Right lobe of liver (tissue), 6 donors: ENCODE measurements around the gene MESP2. TPM values are rescaled to one million over a fixed set of nuclear protein-coding genes. Genes with fewer than 3 reads are reported as not detected.

Experiments
- ATAC-seq, 4 donors: fragments of 200-7000 bp; cut with Tn5 transposase; one replicate each; pipeline ENCODE4 v1.9.1; 2020; ENCODE audit warnings: mild to moderate bottlenecking in 4 of 4, moderate library complexity in 4 of 4
- DNase-seq, 3 donors: peaks; one replicate each; pipeline ENCODE4 v3.0.0-alpha.2; 2020
- H3K27ac ChIP-seq, 3 donors: fragments of 200-600 bp; one replicate each; pipeline ENCODE4 v1.8.0; 2022
- H3K27me3 ChIP-seq, 2 donors: fragments of 200-600 bp; one replicate each; pipeline ENCODE4 v1.8.0; 2022
- H3K36me3 ChIP-seq, 4 donors: fragments of 200-600 bp; sonication (generic) in 1 of 4; one replicate each; pipeline versions ENCODE4 v1.5.1 to v1.8.0; 2017 to 2022; ENCODE audit warnings: control low read depth in 1 of 4
- H3K4me1 ChIP-seq, 4 donors: fragments of 200-600 bp; sonication (generic) in 1 of 4; one replicate each; pipeline versions ENCODE4 v1.5.1 to v1.8.0; 2017 to 2022; ENCODE audit warnings: control low read depth in 1 of 4
- H3K4me3 ChIP-seq, 3 donors: fragments of 200-600 bp; one replicate each; pipeline ENCODE4 v1.8.0; 2022
- H3K9me3 ChIP-seq, 4 donors: fragments of 200-600 bp; sonication (generic) in 1 of 4; one replicate each; pipeline versions ENCODE4 v1.5.1 to v1.8.0; 2017 to 2022; ENCODE audit warnings: control low read depth in 1 of 4
- POLR2A ChIP-seq: fragments of 450-650 bp; IDR thresholded peaks from one replicate; pipeline ENCODE4 v1.6.1; 2017; ENCODE audit warnings: antibody characterized with exemption, mild to moderate bottlenecking
- WGBS: methylation state at CpG from one replicate; pipeline ENCODE4 v1.1.6; 2018; ENCODE audit warnings: low coverage, low lambda C conversion rate; ENCODE audit not compliant: insufficient coverage; ENCODE audit errors: missing lambda C conversion rate; 5-methylcytosine and 5-hydroxymethylcytosine counted together
- intact Hi-C, 2 donors: fragments of 100-400 bp; cut with DNase I; formaldehyde crosslinking; loops; one replicate each; pipeline versions ENCODE4 v1.11.2 to v1.14.1; 2022
- total RNA-seq, 6 experiments: library from RNA; depleted of rRNA in 2 of 6; stranded (reverse); fragments of >200 nt in 2 of 6; fragmentation: NEBNext Ultra II Directional in 3 of 6; extraction: Animal tissue kit (Norgen Biotek cat#: 25700) in 3 of 6; gene quantifications; one replicate each; pipeline versions ENCODE4 v1.1.0 to v1.2.4, GENCODE V29; 2016 to 2023
- TF ChIP-seq, protein P1 (sequence below), 4 donors: fragments of 200-600 bp in 3 of 4; fragments of 450-650 bp in 1 of 4; IDR thresholded peaks; one replicate each; pipeline versions ENCODE4 v1.5.1 to v1.8.0; 2016 to 2022; ENCODE audit warnings: antibody characterized with exemption in 4 of 4, mild to moderate bottlenecking in 2 of 4
- donor health status: DM: no; HTN: yes; CAD: no.
- donor health status: DM: no; HTN: no; CAD: no.
- donor health status: DM: no; HTN: no; CAD: no.
- donor health status: DM: no; HTN: yes; CAD: no.
- donor health status: DM: no; HTN: yes; CAD: no.

Gene MESP2
- total RNA-seq, 6 experiments from 2014 or later, result 0.12 TPM; not detected in 5

GRCh38 chr15:89818287-89818686 is 42.2 kb downstream of the MESP2 start:
- H3K27me3 ChIP-seq, result no peaks in the 10 kb centered on the region

GRCh38 chr15:89820666-89821611 is 44.8 kb downstream of the MESP2 start:
- DNase-seq (no peak), ATAC-seq (peak; percentile 34 to 63 (median 44))
- Histone ChIP-seq H3K4me3 (no peak overlapping the region), H3K27me3 (no peaks in the 10 kb centered on the region), H3K36me3 (no peaks in the 10 kb centered on the region), H3K4me1 (no peaks in the 10 kb centered on the region), H3K9me3 (no peaks in the 10 kb centered on the region), H3K27ac (no peak overlapping the region)
- 54% methylated on average over 12 of the region's 12 CpGs for WGBS
- intact Hi-C loops, result no loop called here
- TF ChIP-seq POLR2A, result no peak
- TF ChIP-seq, protein P1, sequence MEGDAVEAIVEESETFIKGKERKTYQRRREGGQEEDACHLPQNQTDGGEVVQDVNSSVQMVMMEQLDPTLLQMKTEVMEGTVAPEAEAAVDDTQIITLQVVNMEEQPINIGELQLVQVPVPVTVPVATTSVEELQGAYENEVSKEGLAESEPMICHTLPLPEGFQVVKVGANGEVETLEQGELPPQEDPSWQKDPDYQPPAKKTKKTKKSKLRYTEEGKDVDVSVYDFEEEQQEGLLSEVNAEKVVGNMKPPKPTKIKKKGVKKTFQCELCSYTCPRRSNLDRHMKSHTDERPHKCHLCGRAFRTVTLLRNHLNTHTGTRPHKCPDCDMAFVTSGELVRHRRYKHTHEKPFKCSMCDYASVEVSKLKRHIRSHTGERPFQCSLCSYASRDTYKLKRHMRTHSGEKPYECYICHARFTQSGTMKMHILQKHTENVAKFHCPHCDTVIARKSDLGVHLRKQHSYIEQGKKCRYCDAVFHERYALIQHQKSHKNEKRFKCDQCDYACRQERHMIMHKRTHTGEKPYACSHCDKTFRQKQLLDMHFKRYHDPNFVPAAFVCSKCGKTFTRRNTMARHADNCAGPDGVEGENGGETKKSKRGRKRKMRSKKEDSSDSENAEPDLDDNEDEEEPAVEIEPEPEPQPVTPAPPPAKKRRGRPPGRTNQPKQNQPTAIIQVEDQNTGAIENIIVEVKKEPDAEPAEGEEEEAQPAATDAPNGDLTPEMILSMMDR (IDR thresholded peaks at IDR 0.05), result no peak

More at GRCh38 chr15:89818287-89818686, 42.2 kb downstream of the MESP2 start:
- peaks cover 0 to 6% (median 1%) of the 10 kb centered on the region in 4 donors for H3K4me1 ChIP-seq
- H3K36me3 ChIP-seq, result no peaks in the 10 kb centered on the region
- DNase-seq (no peak), ATAC-seq (no peak)
- 55% methylated on average over 10 of the region's 10 CpGs for WGBS
- TF ChIP-seq, protein P1 (IDR thresholded peaks at IDR 0.05), result no peak
- no peak for TF ChIP-seq POLR2A
- intact Hi-C loops, result no loop called here
- H3K9me3 ChIP-seq, result no peaks in the 10 kb centered on the region
- H3K27ac ChIP-seq, result no peak overlapping the region
- no peak overlapping the region for H3K4me3 ChIP-seq

DNA sequence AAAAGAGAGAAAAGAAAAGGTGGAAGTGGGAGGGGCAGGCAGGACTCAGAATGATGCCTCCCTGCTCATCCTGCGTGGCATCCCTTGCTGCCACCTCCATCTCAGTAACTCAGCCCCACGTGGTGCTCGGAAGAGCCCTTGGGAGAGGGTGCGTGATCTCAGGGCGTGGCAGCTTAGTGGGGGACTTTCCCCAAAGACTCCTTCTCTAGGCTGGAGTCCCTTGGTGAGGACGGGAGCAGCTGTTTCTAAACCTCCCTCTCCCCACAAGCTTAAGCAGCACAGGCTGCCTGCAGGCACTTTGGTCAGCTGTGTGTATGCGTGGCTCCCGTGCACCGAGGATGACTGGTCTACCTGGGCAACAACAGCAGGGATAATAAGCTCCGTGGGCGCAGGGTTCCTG is 45.9 kb downstream of the MESP2 start:
- 10% methylated on average over 2 of the region's 11 CpGs for WGBS
- ATAC-seq (no peak), DNase-seq (no peak)
- Histone ChIP-seq H3K9me3 (no peaks in the 10 kb centered on the region), H3K27ac (no peak overlapping the region), H3K36me3 (no peaks in the 10 kb centered on the region), H3K4me3 (no peak overlapping the region), H3K4me1 (peaks cover 0 to 6% (median 2%) of the 10 kb centered on the region in 4 donors), H3K27me3 (no peaks in the 10 kb centered on the region)
- intact Hi-C loops, result no loop called here
- TF ChIP-seq, protein P1 (IDR thresholded peaks at IDR 0.05), result no peak
- TF ChIP-seq POLR2A, result no peak

DNA sequence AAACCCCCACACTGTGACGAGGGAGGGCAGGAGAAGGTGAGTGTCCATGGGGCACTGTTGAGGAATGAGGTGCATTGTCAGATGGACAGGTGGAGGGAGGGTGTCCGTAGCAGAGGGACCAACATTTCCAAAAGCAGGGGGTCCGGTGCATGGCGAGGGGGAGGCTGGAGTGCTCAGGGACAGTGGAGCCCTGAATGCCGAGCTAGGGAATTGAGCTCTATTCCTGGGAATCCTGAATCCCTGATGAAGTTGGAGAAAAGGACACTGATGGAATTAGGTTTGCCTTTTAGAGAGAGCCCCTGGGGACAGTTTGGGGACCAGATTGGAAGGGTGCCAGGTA is 46.4 kb downstream of the MESP2 start:
- no peak overlapping the region for H3K4me3 ChIP-seq
- ATAC-seq (no peak), DNase-seq (no peak)
- WGBS, result 76% methylated on average over 2 of the region's 5 CpGs
- H3K4me1 ChIP-seq, result peaks cover 0 to 12% (median 6%) of the 10 kb centered on the region in 4 donors
- H3K27me3 ChIP-seq, result no peaks in the 10 kb centered on the region
- intact Hi-C loops, result no loop called here
- H3K36me3 ChIP-seq, result no peaks in the 10 kb centered on the region
- H3K9me3 ChIP-seq, result no peaks in the 10 kb centered on the region
- H3K27ac ChIP-seq, result no peak overlapping the region
- no peak for TF ChIP-seq POLR2A
- TF ChIP-seq, protein P1 (IDR thresholded peaks at IDR 0.05), result no peak
